ENCODE measurements around the gene LILRA2.

The LILRA2 gene

DNA sequence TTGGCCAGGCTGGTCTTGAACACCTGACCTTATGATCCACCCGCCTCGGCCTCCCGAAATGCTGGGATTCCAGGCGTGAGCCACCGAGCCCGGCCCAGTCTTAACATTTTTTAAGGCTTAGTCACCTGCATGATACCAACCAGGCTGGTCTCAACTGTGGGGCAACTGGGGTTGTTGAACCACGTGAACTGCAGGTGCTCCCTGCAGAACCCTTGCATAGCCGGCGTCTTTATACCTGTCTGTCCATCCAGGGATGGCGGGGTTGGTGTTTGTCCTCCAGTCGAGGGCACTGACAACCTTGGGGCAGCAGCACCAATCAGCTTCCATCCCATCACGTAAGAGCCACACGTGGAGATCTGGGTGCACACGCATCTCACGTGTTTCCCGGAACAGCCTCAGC lies 24.8 kb upstream of the LILRA2 start:
- TF ChIP-seq FOXP2 (optimal IDR thresholded peaks at IDR 0.05; ENCODE audit: borderline replicate concordance, extremely low read depth, extremely low read length, insufficient read depth) (no peak), TAF1 (IDR thresholded peaks at IDR 0.05; ENCODE audit: borderline replicate concordance, insufficient read depth, low read length) (no peak), SIN3A (IDR thresholded peaks at IDR 0.05; ENCODE audit: borderline replicate concordance, insufficient read depth, low read length) (no peak), POLR2AphosphoS5 (IDR thresholded peaks at IDR 0.05; ENCODE audit: low read depth, low read length) (no peak)
- TF ChIP-seq, protein P1, sequence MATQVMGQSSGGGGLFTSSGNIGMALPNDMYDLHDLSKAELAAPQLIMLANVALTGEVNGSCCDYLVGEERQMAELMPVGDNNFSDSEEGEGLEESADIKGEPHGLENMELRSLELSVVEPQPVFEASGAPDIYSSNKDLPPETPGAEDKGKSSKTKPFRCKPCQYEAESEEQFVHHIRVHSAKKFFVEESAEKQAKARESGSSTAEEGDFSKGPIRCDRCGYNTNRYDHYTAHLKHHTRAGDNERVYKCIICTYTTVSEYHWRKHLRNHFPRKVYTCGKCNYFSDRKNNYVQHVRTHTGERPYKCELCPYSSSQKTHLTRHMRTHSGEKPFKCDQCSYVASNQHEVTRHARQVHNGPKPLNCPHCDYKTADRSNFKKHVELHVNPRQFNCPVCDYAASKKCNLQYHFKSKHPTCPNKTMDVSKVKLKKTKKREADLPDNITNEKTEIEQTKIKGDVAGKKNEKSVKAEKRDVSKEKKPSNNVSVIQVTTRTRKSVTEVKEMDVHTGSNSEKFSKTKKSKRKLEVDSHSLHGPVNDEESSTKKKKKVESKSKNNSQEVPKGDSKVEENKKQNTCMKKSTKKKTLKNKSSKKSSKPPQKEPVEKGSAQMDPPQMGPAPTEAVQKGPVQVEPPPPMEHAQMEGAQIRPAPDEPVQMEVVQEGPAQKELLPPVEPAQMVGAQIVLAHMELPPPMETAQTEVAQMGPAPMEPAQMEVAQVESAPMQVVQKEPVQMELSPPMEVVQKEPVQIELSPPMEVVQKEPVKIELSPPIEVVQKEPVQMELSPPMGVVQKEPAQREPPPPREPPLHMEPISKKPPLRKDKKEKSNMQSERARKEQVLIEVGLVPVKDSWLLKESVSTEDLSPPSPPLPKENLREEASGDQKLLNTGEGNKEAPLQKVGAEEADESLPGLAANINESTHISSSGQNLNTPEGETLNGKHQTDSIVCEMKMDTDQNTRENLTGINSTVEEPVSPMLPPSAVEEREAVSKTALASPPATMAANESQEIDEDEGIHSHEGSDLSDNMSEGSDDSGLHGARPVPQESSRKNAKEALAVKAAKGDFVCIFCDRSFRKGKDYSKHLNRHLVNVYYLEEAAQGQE (IDR thresholded peaks at IDR 0.05; ENCODE audit: insufficient read depth in 1 of 2, low read depth in 2 of 2, low read length in 2 of 2): no peak

- no peak for TF ChIP-seq FOXP2 (optimal IDR thresholded peaks at IDR 0.05; ENCODE audit: borderline replicate concordance, extremely low read depth, extremely low read length, insufficient read depth)
- TF ChIP-seq, protein P1 (IDR thresholded peaks at IDR 0.05; ENCODE audit: insufficient read depth in 1 of 2, low read depth in 2 of 2, low read length in 2 of 2): no peak
- no peak for TF ChIP-seq TAF1 (IDR thresholded peaks at IDR 0.05; ENCODE audit: borderline replicate concordance, insufficient read depth, low read length)
- TF ChIP-seq SIN3A (IDR thresholded peaks at IDR 0.05; ENCODE audit: borderline replicate concordance, insufficient read depth, low read length): no peak
- no peak for TF ChIP-seq POLR2AphosphoS5 (IDR thresholded peaks at IDR 0.05; ENCODE audit: low read depth, low read length)
Measured at GRCh38 chr19:54549224-54549623, 24.4 kb upstream of the LILRA2 start.

DNA sequence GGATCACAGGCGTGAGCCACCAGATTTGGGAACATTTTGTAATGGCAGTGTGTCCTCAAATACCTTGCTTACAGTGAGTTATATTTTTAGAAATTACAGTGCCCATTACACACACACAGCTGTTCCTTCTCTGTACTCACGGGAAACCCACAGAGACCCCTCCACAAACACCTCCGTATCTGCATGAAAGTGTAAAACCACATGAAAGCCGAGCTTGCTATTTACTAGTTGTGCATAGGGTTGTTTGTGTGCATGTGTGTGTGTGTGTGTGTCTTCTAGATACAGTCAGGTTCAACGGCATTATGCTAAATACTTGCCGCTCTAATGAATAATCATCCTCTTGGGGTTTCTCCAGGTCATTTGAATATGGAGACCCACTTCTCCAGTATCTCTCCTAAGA lies 22.3 kb upstream of the LILRA2 start:
- TF ChIP-seq POLR2AphosphoS5 (IDR thresholded peaks at IDR 0.05; ENCODE audit: low read depth, low read length): no peak
- TF ChIP-seq, protein P1 (IDR thresholded peaks at IDR 0.05; ENCODE audit: insufficient read depth in 1 of 2, low read depth in 2 of 2, low read length in 2 of 2): no peak
- TF ChIP-seq SIN3A (IDR thresholded peaks at IDR 0.05; ENCODE audit: borderline replicate concordance, insufficient read depth, low read length): no peak
- TF ChIP-seq TAF1 (IDR thresholded peaks at IDR 0.05; ENCODE audit: borderline replicate concordance, insufficient read depth, low read length): no peak
- no peak for TF ChIP-seq FOXP2 (optimal IDR thresholded peaks at IDR 0.05; ENCODE audit: borderline replicate concordance, extremely low read depth, extremely low read length, insufficient read depth)

GRCh38 chr19:54551950-54552912 lies 21.4 kb upstream of the LILRA2 start:
- TF ChIP-seq TAF1 (IDR thresholded peaks at IDR 0.05; ENCODE audit: borderline replicate concordance, insufficient read depth, low read length) (no peak), POLR2AphosphoS5 (IDR thresholded peaks at IDR 0.05; ENCODE audit: low read depth, low read length) (no peak), FOXP2 (optimal IDR thresholded peaks at IDR 0.05; ENCODE audit: borderline replicate concordance, extremely low read depth, extremely low read length, insufficient read depth) (no peak), SIN3A (IDR thresholded peaks at IDR 0.05; ENCODE audit: borderline replicate concordance, insufficient read depth, low read length) (no peak)
- TF ChIP-seq, protein P1 (IDR thresholded peaks at IDR 0.05; ENCODE audit: insufficient read depth in 1 of 2, low read depth in 2 of 2, low read length in 2 of 2): no peak
